ENCODE data around the gene NUFIP2.

DNA sequence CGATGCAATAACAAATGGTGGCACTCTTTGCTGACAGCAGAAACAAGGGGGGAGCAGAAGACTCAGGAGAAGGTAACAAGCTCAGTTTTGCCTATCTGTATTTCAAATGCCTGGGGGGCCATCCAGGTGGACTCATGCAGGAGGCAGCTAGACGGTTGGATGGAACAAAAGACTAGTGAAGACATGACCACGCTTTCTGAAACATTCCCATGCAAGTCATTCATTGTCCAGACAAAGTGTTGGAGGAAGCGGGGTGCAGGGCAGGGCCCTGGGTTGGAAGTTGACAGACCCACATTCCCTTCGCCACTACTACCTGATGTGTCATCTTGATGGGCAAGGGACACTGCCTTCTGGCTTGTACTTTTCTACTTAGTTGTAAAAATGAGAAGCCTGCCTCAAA is 77.1 kb downstream of the NUFIP2 start:
- TF ChIP-seq, protein P1, sequence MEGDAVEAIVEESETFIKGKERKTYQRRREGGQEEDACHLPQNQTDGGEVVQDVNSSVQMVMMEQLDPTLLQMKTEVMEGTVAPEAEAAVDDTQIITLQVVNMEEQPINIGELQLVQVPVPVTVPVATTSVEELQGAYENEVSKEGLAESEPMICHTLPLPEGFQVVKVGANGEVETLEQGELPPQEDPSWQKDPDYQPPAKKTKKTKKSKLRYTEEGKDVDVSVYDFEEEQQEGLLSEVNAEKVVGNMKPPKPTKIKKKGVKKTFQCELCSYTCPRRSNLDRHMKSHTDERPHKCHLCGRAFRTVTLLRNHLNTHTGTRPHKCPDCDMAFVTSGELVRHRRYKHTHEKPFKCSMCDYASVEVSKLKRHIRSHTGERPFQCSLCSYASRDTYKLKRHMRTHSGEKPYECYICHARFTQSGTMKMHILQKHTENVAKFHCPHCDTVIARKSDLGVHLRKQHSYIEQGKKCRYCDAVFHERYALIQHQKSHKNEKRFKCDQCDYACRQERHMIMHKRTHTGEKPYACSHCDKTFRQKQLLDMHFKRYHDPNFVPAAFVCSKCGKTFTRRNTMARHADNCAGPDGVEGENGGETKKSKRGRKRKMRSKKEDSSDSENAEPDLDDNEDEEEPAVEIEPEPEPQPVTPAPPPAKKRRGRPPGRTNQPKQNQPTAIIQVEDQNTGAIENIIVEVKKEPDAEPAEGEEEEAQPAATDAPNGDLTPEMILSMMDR (conservative IDR thresholded peaks at IDR 0.05; ENCODE audit: low read depth, low read length), result no peak
- TF ChIP-seq EZH2 (IDR thresholded peaks at IDR 0.05; ENCODE audit: borderline replicate concordance, low read depth, low read length, poor library complexity, severe bottlenecking), result no peak

Data from A673 (cell line).